Spinal cord (tissue), 10 donors: Measurements from ENCODE around the gene KSR2. TPM values are rescaled to one million over a fixed set of nuclear protein-coding genes. Genes with fewer than 3 reads are reported as not detected.

ENCODE experiments used
- DNase-seq, 6 donors: peaks; one replicate each; pipeline versions ENCODE4 v3.0.0 to v3.0.0-alpha.2; 2013 to 2015; ENCODE audit warnings: low spot score in 6 of 6, low read depth in 4 of 6
- H3K27ac ChIP-seq: one replicate; pipeline ENCODE4 v1.5.1; 2013; ENCODE audit warnings: low read depth, low read length, control low read depth
- H3K27me3 ChIP-seq: one replicate; pipeline ENCODE4 v1.6.1; 2013; ENCODE audit warnings: low read length; ENCODE audit not compliant: control insufficient read depth, insufficient read depth
- H3K36me3 ChIP-seq: one replicate; pipeline ENCODE4 v1.6.1; 2013; ENCODE audit warnings: low read length; ENCODE audit not compliant: control insufficient read depth, insufficient read depth
- H3K4me1 ChIP-seq: one replicate; pipeline ENCODE4 v1.6.1; 2013; ENCODE audit warnings: low read length; ENCODE audit not compliant: control insufficient read depth, insufficient read depth
- H3K4me3 ChIP-seq: one replicate; pipeline ENCODE4 v1.5.1; 2013; ENCODE audit warnings: low read depth, low read length, control low read depth
- H3K9me3 ChIP-seq: one replicate; pipeline ENCODE4 v1.6.1; 2013; ENCODE audit warnings: low read length; ENCODE audit not compliant: control insufficient read depth, insufficient read depth
- WGBS: methylation state at CpG from one replicate; pipeline ENCODE4 v1.1.5; 2013; ENCODE audit warnings: missing lambda C conversion rate; ENCODE audit not compliant: insufficient coverage; 5-methylcytosine and 5-hydroxymethylcytosine counted together
- polyA plus RNA-seq, 2 donors: library from polyadenylated mRNA; unstranded; fragments of 120-200 nt; gene quantifications; one replicate each; pipeline ENCODE4 v1.2.1, GENCODE V29; 2013; ENCODE audit not compliant: insufficient read length in 2 of 2
- total RNA-seq, 2 donors: library from RNA; depleted of rRNA in 1 of 2; stranded (reverse); fragments of 120-200 nt in 1 of 2; fragments of >200 nt in 1 of 2; gene quantifications; one replicate each; pipeline versions ENCODE4 v1.2.3 to v1.2.4, GENCODE V29; 2013 to 2014
- donor health status: healthy.

The KSR2 gene
- total and polyA plus RNA-seq, 4 donors: 2.5 to 10.0 (median 5.6) TPM

- H3K27me3 ChIP-seq: no peaks in the 10 kb centered on the region
- H3K27ac ChIP-seq: no peak overlapping the region
- DNase-seq: peak in 1 of 6 donors; percentile 18
- H3K4me1 ChIP-seq: no peaks in the 10 kb centered on the region
- H3K9me3 ChIP-seq: no peaks in the 10 kb centered on the region
- H3K36me3 ChIP-seq: no peaks in the 10 kb centered on the region
- no CpG with 5 or more reads among the region's 4 CpGs for WGBS
- no peak overlapping the region for H3K4me3 ChIP-seq
These were observed 417.1 kb downstream of the KSR2 start for GRCh38 chr12:117551665-117552064.

GRCh38 chr12:117547209-117547608, 421.6 kb downstream of the KSR2 start:
- Histone ChIP-seq H3K4me1 (no peaks in the 10 kb centered on the region), H3K9me3 (no peaks in the 10 kb centered on the region), H3K4me3 (no peak overlapping the region), H3K27me3 (no peaks in the 10 kb centered on the region), H3K27ac (no peak overlapping the region), H3K36me3 (no peaks in the 10 kb centered on the region)
- DNase-seq: no peak

- no peaks in the 10 kb centered on the region for H3K27me3 ChIP-seq
- DNase-seq: peak in 1 of 6 donors; percentile 66
- H3K4me3 ChIP-seq: no peak overlapping the region
- H3K4me1 ChIP-seq: no peaks in the 10 kb centered on the region
- no peaks in the 10 kb centered on the region for H3K36me3 ChIP-seq
- no CpG with 5 or more reads among the region's 3 CpGs for WGBS
- no peak overlapping the region for H3K27ac ChIP-seq
- H3K9me3 ChIP-seq: no peaks in the 10 kb centered on the region
These were observed 423.6 kb downstream of the KSR2 start for GRCh38 chr12:117545216-117545615.

- WGBS: 86% methylated on average over 5 of the region's 5 CpGs
- no peak overlapping the region for H3K4me3 ChIP-seq
- H3K9me3 ChIP-seq: no peaks in the 10 kb centered on the region
- peaks cover 3% of the 10 kb centered on the region for H3K36me3 ChIP-seq
- H3K4me1 ChIP-seq: no peaks in the 10 kb centered on the region
- DNase-seq: no peak
- no peaks in the 10 kb centered on the region for H3K27me3 ChIP-seq
- no peak overlapping the region for H3K27ac ChIP-seq
These were observed 428.8 kb downstream of the KSR2 start for GRCh38 chr12:117540011-117540410.

DNA sequence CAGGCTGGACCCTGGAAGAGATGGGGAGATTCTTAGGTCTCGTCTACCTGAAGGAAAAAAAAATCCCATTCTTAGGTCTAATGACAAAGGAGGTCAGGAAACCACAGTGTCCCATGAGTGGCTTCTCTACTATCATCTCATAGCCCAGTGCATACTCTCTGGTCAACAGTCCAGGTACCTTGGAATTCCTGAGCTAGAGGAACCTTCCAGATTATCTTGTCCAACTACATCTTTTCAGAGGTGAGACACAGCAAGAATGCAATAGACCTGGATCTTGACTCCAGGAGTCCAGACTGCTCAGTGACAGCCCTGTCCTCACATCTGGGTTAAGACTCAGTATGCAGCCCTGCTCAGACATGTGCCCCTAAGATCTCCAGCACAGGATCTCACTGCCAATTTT, 429.9 kb downstream of the KSR2 start:
- no CpG with 5 or more reads among the region's 1 CpG for WGBS
- DNase-seq: no peak
- H3K27ac ChIP-seq: no peak overlapping the region

GRCh38 chr12:117538032-117538690, 430.6 kb downstream of the KSR2 start:
- peaks cover 3% of the 10 kb centered on the region for H3K36me3 ChIP-seq
- no peaks in the 10 kb centered on the region for H3K4me1 ChIP-seq
- WGBS: 88% methylated on average over 1 of the region's 8 CpGs
- no peak for DNase-seq
- no peak overlapping the region for H3K27ac ChIP-seq
- H3K9me3 ChIP-seq: no peaks in the 10 kb centered on the region
- no peaks in the 10 kb centered on the region for H3K27me3 ChIP-seq
- no peak overlapping the region for H3K4me3 ChIP-seq

More for the DNA sequence above, 429.9 kb downstream of the KSR2 start:
- H3K27me3 ChIP-seq: no peaks in the 10 kb centered on the region
- no peaks in the 10 kb centered on the region for H3K9me3 ChIP-seq
- H3K4me3 ChIP-seq: no peak overlapping the region
- no peaks in the 10 kb centered on the region for H3K4me1 ChIP-seq
- peaks cover 3% of the 10 kb centered on the region for H3K36me3 ChIP-seq

GRCh38 chr12:117533687-117534086, 435.1 kb downstream of the KSR2 start:
- DNase-seq: no peak
- Histone ChIP-seq H3K27ac (no peak overlapping the region), H3K9me3 (no peaks in the 10 kb centered on the region), H3K36me3 (no peaks in the 10 kb centered on the region), H3K4me1 (no peaks in the 10 kb centered on the region), H3K4me3 (no peak overlapping the region), H3K27me3 (no peaks in the 10 kb centered on the region)
- 94% methylated on average over 4 of the region's 6 CpGs for WGBS

DNA sequence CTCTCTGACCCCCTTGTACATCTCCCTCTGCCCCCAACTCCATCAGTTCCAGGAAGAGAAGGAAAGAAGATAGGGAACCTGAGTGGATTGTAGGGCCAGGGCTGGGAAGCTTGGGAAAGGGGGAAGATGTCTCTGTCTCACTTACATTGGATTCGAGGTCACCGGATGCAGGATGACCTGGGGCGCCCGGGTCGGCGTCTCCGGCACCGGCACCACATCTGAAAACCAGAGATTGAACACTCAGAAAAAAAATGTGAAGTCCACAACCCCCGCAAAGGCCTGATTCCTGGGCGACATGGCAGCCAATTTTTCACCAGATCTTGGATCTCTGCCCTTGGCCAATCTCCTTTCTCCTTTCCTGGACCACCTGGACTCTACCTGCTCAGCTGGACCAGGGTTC, 438.0 kb downstream of the KSR2 start:
- H3K4me3 ChIP-seq: no peak overlapping the region
- WGBS: 95% methylated on average over 10 of the region's 10 CpGs
- H3K36me3 ChIP-seq: no peaks in the 10 kb centered on the region
- no peaks in the 10 kb centered on the region for H3K9me3 ChIP-seq
- no peaks in the 10 kb centered on the region for H3K4me1 ChIP-seq
- H3K27ac ChIP-seq: no peak overlapping the region
- no peak for DNase-seq
- no peaks in the 10 kb centered on the region for H3K27me3 ChIP-seq

- 72% methylated on average over 4 of the region's 7 CpGs for WGBS
- Histone ChIP-seq H3K36me3 (peaks cover 5% of the 10 kb centered on the region), H3K4me1 (no peaks in the 10 kb centered on the region), H3K27me3 (no peaks in the 10 kb centered on the region), H3K27ac (no peak overlapping the region), H3K9me3 (no peaks in the 10 kb centered on the region), H3K4me3 (no peak overlapping the region)
- no peak for DNase-seq
These were observed 440.3 kb downstream of the KSR2 start for GRCh38 chr12:117528538-117528937.

- no peaks in the 10 kb centered on the region for H3K27me3 ChIP-seq
- no peak overlapping the region for H3K27ac ChIP-seq
- H3K4me1 ChIP-seq: no peaks in the 10 kb centered on the region
- H3K4me3 ChIP-seq: no peak overlapping the region
- H3K36me3 ChIP-seq: peaks cover 5% of the 10 kb centered on the region
- WGBS: 69% methylated on average over 4 of the region's 4 CpGs
- H3K9me3 ChIP-seq: no peaks in the 10 kb centered on the region
- DNase-seq: peak in 1 of 6 donors; percentile 14
These were observed 441.3 kb downstream of the KSR2 start for GRCh38 chr12:117527479-117527855.
